LNCaP clone FGC (cell line): ENCODE results near the gene TPR.

ENCODE experiments used
- DNase-seq: peaks from one replicate; pipeline ENCODE4 v3.0.0-alpha.2; 2011; ENCODE audit warnings: low read depth
- H3K4me3 ChIP-seq: 2 replicates; pipeline ENCODE4 v1.5.1; 2011; ENCODE audit warnings: mild to moderate bottlenecking, low read depth, low read length, control low read depth
- TF ChIP-seq, protein P1 (sequence below): IDR thresholded peaks from 2 replicates; pipeline ENCODE4 v1.5.1; 2012; ENCODE audit warnings: mild to moderate bottlenecking; ENCODE audit not compliant: control insufficient read depth, insufficient read depth; ENCODE audit errors: extremely low read depth

The TPR gene

DNA sequence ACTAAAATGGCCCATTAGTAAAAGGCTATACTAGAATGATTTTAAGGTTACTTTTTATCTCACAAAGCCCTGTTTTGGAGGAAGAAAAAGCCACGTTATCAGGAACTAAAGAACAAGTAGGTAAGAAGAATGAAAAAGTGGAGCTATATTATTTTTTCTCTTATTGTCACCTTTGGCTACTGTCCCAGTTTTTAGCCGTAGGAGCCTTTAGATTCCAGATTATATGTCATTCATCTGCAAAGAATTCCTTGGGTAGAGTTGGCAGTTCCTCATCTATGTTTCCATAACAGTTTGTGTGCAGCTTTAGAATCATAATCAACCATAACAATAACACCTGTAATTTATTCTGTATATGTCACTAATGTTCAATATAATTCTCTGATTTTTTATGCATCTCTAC is 83.8 kb downstream of the TPR start:
- DNase-seq = no peak
- TF ChIP-seq, protein P1, sequence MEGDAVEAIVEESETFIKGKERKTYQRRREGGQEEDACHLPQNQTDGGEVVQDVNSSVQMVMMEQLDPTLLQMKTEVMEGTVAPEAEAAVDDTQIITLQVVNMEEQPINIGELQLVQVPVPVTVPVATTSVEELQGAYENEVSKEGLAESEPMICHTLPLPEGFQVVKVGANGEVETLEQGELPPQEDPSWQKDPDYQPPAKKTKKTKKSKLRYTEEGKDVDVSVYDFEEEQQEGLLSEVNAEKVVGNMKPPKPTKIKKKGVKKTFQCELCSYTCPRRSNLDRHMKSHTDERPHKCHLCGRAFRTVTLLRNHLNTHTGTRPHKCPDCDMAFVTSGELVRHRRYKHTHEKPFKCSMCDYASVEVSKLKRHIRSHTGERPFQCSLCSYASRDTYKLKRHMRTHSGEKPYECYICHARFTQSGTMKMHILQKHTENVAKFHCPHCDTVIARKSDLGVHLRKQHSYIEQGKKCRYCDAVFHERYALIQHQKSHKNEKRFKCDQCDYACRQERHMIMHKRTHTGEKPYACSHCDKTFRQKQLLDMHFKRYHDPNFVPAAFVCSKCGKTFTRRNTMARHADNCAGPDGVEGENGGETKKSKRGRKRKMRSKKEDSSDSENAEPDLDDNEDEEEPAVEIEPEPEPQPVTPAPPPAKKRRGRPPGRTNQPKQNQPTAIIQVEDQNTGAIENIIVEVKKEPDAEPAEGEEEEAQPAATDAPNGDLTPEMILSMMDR = no peak
- no peak overlapping the region for H3K4me3 ChIP-seq

DNA sequence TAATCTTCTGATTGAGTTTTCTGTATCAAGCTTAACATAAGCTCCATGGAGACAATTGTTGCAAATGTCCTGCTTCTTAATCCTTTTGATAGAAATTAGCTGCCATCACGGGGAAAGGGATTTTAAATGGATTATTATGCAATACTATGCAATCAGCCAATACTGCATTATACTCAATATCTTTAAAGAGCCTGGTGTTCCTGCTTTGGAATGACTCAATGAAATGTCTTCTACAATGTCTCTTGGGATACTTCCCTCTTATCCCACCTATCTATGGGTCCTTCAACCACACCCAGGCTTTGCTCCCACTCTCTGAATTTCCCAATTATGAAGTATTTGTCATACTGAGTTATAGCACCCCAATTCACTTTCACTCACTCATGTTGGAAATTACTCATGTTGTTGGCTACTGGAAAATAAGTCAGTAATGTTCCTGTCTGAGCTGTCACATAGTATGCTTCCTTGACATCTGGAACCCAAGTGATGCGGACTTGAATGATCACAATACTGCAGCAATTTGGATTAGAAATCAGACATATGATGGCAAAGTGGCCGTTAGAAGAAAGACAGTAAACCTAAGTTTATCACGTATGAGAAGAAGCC is 85.0 kb downstream of the TPR start:
- no peak for DNase-seq
- TF ChIP-seq, protein P1 = no peak
- H3K4me3 ChIP-seq = no peak overlapping the region

DNA sequence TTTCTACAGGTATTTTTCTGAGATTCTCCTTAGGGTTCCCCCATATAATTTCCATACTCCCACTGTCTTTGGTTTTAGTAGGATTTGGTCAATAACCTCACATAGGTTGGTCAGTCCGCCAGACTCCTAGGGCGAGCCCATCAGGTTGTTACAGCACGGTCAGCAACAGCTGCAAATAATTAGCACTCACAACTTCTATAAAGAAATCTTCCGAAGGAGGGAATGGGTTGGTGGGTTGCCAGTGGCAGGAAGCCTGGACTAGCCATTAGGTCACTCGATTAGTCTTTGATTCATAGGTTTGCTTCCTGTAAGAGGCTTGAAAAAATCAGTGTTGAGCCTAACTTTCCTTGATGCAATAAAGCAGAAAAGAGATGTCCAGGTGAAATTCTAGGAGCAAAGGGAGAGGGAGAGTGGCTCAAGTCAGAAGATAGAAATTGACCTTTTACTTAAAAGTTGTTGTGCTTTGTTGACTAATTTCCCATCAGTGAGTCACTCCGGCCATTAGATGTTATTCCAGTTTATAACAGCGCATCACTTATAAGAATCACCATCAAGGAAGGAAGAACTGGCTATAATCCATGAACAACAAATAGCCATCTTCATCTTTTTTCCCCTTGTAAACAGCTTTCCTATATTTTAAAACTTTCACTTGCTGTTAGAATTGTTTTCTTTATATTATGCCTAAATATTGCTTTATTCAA is 88.3 kb downstream of the TPR start:
- TF ChIP-seq, protein P1 = no peak
- no peak for DNase-seq

DNA sequence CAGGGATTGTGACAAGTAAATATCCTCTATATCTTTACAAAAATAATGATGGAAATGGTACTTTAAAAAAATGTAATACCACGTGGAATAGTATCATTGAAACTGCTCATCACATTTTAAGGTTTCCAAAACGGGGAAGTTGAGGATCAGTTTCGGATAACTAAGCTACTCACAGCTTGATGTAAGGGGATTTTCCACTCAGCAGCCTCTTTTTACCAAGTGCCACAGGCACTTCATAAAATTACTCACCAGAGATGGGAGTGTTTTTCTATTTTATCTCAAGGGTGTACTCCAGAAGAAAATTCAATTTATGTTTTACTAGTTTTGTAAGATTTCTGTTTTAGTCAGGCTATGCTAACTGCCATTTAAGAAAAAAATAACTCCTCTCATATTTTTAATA is 91.7 kb downstream of the TPR start:
- no peak overlapping the region for H3K4me3 ChIP-seq
- TF ChIP-seq, protein P1 = no peak
- no peak for DNase-seq

More for the DNA sequence above, 88.3 kb downstream of the TPR start:
- H3K4me3 ChIP-seq = no peak overlapping the region

DNA sequence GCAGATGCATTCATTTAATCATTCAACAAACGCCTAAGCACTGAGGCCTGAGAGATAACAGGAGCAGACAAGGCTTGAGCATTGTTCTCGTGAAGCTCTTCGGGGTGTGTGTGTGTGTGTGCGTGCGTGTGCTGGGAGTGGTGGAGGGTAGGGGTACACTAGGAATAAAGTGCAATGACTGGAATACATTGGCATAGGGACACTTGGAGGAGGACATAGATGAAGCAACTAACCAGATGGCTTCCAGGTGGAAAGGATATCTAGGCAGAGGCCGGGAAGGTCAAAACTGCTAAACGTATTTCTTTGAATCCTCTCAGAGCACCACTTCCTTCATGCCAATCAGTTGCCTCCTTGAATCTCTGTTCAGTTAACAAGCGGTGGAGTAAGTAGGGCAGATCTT is 92.6 kb downstream of the TPR start:
- H3K4me3 ChIP-seq = no peak overlapping the region
- TF ChIP-seq, protein P1 = no peak
- DNase-seq = no peak

DNA sequence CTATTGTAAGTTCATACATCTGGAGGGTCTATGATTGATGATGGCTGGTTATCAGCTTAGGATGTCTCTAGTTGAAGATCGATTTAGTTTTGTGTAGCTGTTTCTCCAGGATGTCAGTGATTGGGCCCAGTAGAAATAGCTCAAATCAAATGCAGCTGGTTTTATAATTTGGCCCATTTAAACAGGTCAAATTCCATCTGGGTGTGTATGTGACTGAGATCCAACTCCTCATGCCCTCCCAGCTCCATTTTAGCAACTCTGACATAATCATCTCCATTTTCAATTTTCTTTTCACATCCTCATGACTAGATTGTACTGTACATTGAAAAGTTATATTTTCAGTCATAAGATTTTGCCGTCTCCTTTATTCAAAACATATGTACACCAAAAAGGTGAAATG is 99.2 kb downstream of the TPR start:
- DNase-seq = no peak
- TF ChIP-seq, protein P1 = no peak

DNA sequence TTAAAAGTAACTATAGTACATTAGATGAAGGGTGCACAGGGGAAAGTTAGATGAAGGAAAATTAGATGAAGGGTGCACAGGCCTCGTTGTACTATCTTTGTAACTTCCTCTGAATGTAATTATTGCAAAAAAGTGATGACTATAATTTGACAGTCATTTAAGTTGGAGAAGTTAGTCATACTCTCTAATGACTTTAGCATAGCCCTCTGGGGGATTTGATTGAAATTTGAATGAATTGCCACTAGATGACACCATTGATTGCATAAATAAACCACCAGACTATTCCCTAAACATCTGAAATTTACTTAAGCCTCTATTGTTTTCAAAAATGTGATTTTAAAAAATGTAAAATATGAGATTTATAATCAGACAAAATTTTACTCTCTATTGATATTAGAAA is 102.6 kb downstream of the TPR start:
- DNase-seq = no peak
- H3K4me3 ChIP-seq = no peak overlapping the region
- TF ChIP-seq, protein P1 = no peak

More for the DNA sequence above, 99.2 kb downstream of the TPR start:
- no peak overlapping the region for H3K4me3 ChIP-seq
